GM21515 (cell line): ENCODE results near the gene KIF13A.
"Not testable (repeated sequence)": the region's sequence is repeated elsewhere in the genome, so short reads cannot be mapped to it uniquely, and the experiment has no call there.

ENCODE experiments used
- ATAC-seq: cut with Tn5 transposase; IDR thresholded peaks from one replicate; pipeline ENCODE4 v1.9.1; 2021; ENCODE audit not compliant: unreplicated experiment

The KIF13A gene

GRCh38 chr6:17971128-17972073, 16.0 kb downstream of the KIF13A start:
- ATAC-seq = no peak

GRCh38 chr6:17968876-17969275, 18.6 kb downstream of the KIF13A start:
- ATAC-seq = no peak

- ATAC-seq = no peak
Observed at GRCh38 chr6:17967668-17968518, 19.5 kb downstream of the KIF13A start.

- ATAC-seq = no peak
Observed at GRCh38 chr6:17966451-17966850, 21.0 kb downstream of the KIF13A start.

- ATAC-seq = no peak
Observed at GRCh38 chr6:17965397-17965796, 22.0 kb downstream of the KIF13A start.

GRCh38 chr6:17964633-17965032, 22.8 kb downstream of the KIF13A start:
- no peak for ATAC-seq

- no peak for ATAC-seq
Observed at GRCh38 chr6:17962436-17963031, 24.9 kb downstream of the KIF13A start.

GRCh38 chr6:17959302-17959701, 28.1 kb downstream of the KIF13A start:
- no peak for ATAC-seq

- ATAC-seq = peak; percentile 6
Observed at GRCh38 chr6:17957904-17958620, 29.4 kb downstream of the KIF13A start.

- peak; percentile 83 for ATAC-seq
Observed at GRCh38 chr6:17957498-17957897, 29.9 kb downstream of the KIF13A start.

GRCh38 chr6:17957086-17957485, 30.3 kb downstream of the KIF13A start:
- ATAC-seq = no peak

- ATAC-seq = no peak
Observed at GRCh38 chr6:17950095-17950494, 37.3 kb downstream of the KIF13A start.

- ATAC-seq = no peak
Observed at GRCh38 chr6:17949168-17949567, 38.3 kb downstream of the KIF13A start.

GRCh38 chr6:17948725-17949124, 38.7 kb downstream of the KIF13A start:
- ATAC-seq = no peak

GRCh38 chr6:17947574-17947973, 39.9 kb downstream of the KIF13A start:
- ATAC-seq = not testable (repeated sequence)

- ATAC-seq = no peak
Observed at GRCh38 chr6:17945575-17945974, 41.9 kb downstream of the KIF13A start.

GRCh38 chr6:17945111-17945510, 42.3 kb downstream of the KIF13A start:
- ATAC-seq = no peak

GRCh38 chr6:17941318-17941717, 46.1 kb downstream of the KIF13A start:
- no peak for ATAC-seq

- ATAC-seq = no peak
Observed at GRCh38 chr6:17940151-17940792, 47.2 kb downstream of the KIF13A start.

GRCh38 chr6:17938901-17939300, 48.5 kb downstream of the KIF13A start:
- no peak for ATAC-seq
